Measurements from ENCODE around the gene CPT2. TPM values are rescaled to one million over a fixed set of nuclear protein-coding genes. Genes with fewer than 3 reads are reported as not detected.

CPT2 gene
- total RNA-seq, 6 experiments from 2014 or later = 12.0 to 14.4 (median 12.7) TPM

GRCh38 chr1:53162621-53163020 lies 34.0 kb upstream of the CPT2 start:
- peaks cover 7% of the 10 kb centered on the region for H3K27me3 Mint-ChIP-seq (ENCODE audit: insufficient read depth)
- H3K4me3 Mint-ChIP-seq = no peak overlapping the region
- no peak for TF ChIP-seq CTCF (IDR thresholded peaks at IDR 0.05)
- no peak for DNase-seq
- no peaks in the 10 kb centered on the region for H3K36me3 Mint-ChIP-seq (ENCODE audit: low read depth)
- H3K9me3 Mint-ChIP-seq = no peaks in the 10 kb centered on the region
- peaks cover 5% of the 10 kb centered on the region; the same call in 1 of the 2 replicates for H3K4me1 Mint-ChIP-seq (ENCODE audit: low read depth)
- H3K27ac Mint-ChIP-seq = no peak overlapping the region

GRCh38 chr1:53163291-53163768 lies 33.3 kb upstream of the CPT2 start:
- Mint-ChIP-seq H3K36me3 (ENCODE audit: low read depth) (no peaks in the 10 kb centered on the region), H3K4me3 (no peak overlapping the region), H3K4me1 (ENCODE audit: low read depth) (peaks cover 5% of the 10 kb centered on the region; the same call in 1 of the 2 replicates), H3K27me3 (ENCODE audit: insufficient read depth) (peaks cover 8% of the 10 kb centered on the region), H3K9me3 (no peaks in the 10 kb centered on the region), H3K27ac (no peak overlapping the region)
- no peak for DNase-seq
- no peak for TF ChIP-seq CTCF (IDR thresholded peaks at IDR 0.05)

GRCh38 chr1:53165408-53165961 lies 31.1 kb upstream of the CPT2 start:
- no peak overlapping the region for H3K27ac Mint-ChIP-seq
- no peaks in the 10 kb centered on the region for H3K9me3 Mint-ChIP-seq
- H3K4me3 Mint-ChIP-seq = no peak overlapping the region
- TF ChIP-seq CTCF (IDR thresholded peaks at IDR 0.05) = no peak
- DNase-seq = no peak
- peaks cover 8% of the 10 kb centered on the region for H3K27me3 Mint-ChIP-seq (ENCODE audit: insufficient read depth)
- H3K36me3 Mint-ChIP-seq (ENCODE audit: low read depth) = no peaks in the 10 kb centered on the region
- peaks cover 5% of the 10 kb centered on the region; the same call in 1 of the 2 replicates for H3K4me1 Mint-ChIP-seq (ENCODE audit: low read depth)

- no peak for TF ChIP-seq CTCF (IDR thresholded peaks at IDR 0.05)
- Mint-ChIP-seq H3K4me1 (ENCODE audit: low read depth) (peaks cover 5% of the 10 kb centered on the region; the same call in 1 of the 2 replicates), H3K27me3 (ENCODE audit: insufficient read depth) (peaks cover 8% of the 10 kb centered on the region), H3K27ac (no peak overlapping the region), H3K9me3 (no peaks in the 10 kb centered on the region), H3K36me3 (ENCODE audit: low read depth) (no peaks in the 10 kb centered on the region), H3K4me3 (no peak overlapping the region)
- no peak for DNase-seq
Measured at GRCh38 chr1:53166366-53166765, 30.3 kb upstream of the CPT2 start.

GRCh38 chr1:53166912-53167311 lies 29.7 kb upstream of the CPT2 start:
- no peak for TF ChIP-seq CTCF (IDR thresholded peaks at IDR 0.05)
- no peaks in the 10 kb centered on the region for H3K36me3 Mint-ChIP-seq (ENCODE audit: low read depth)
- peaks cover 8% of the 10 kb centered on the region for H3K27me3 Mint-ChIP-seq (ENCODE audit: insufficient read depth)
- H3K4me1 Mint-ChIP-seq (ENCODE audit: low read depth) = peaks cover 8% of the 10 kb centered on the region
- H3K9me3 Mint-ChIP-seq = no peaks in the 10 kb centered on the region
- H3K27ac Mint-ChIP-seq = no peak overlapping the region
- H3K4me3 Mint-ChIP-seq = no peak overlapping the region
- DNase-seq = no peak
